Cortex of kidney (tissue), 1 donor: Measurements from ENCODE around the gene LRRC57.

ENCODE experiments used
- DNase-seq: peaks from one replicate; lab custom pipeline; 2025; lab: John Stamatoyannopoulos, UW

LRRC57 gene

GRCh38 chr15:42490671-42491538 lies 57.7 kb downstream of the LRRC57 start, which contains the start of gene ZNF106:
Gene ZNF106 (minus strand): TSS chr15:42491141. CDS start chr15:42472289, 18,852 bp downstream.
- DNase-seq: no peak

GRCh38 chr15:42490291-42490670 lies 58.3 kb downstream of the LRRC57 start:
- no peak for DNase-seq
